HG03103 (cell line): ENCODE results near the gene TPSG1.

ENCODE experiments used
- ATAC-seq: cut with Tn5 transposase; IDR thresholded peaks from one replicate; pipeline ENCODE4 v1.9.1; 2021; ENCODE audit warnings: low read depth; ENCODE audit not compliant: unreplicated experiment

The TPSG1 gene

DNA sequence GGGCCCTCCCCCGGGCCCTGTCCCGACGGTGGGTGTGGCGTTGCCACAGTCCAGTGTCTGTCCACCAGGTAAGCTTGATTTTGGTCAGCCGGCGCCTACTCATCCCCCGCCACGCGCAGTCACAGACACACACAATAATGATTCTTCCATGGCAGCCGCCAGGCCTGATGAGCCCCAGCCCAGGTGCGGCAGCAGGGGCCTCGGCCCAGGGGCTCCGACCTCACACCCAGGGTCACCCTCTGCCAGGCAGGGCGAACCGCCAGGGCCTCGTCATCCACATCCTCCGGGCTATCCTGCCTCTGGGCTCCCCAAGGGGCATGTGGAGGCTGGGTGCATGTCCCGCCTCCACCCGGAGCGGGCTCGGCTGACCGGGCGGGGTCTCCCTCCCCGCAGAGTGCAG lies 7.5 kb downstream of the TPSG1 start:
- ATAC-seq: no peak

DNA sequence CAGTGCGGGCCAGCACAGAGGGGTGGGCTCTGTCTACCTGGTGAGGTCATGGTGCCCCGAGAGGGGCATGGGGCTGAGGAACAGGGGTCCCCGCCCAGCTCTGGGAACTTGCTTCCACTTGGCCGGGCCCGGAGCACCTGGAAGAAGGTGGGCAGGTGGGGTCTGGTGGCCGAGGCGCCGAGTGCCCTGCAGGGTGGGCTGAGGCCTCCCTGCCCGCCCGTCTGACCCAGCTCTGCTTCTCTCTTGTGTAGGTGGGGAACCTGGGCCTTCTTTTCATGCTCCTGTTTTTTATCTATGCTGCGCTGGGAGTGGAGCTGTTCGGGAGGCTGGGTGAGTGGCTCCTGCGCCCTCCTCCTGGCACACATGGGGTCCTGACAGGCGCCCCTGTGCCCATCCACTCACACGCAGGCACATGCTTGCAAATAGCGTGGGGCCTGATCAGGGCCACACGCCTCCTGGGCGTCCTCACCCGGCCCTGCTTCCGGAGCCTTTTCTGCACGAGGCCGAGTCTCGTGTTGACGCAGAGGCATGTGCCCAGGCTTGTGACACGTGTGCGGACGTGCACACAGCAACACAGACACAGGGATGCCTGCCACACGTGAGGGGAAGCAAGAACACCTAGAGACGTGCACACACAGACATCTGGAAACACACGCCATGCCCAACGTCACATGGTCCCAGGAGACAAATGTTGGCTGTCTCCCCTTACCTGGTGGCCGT lies 8.2 kb downstream of the TPSG1 start:
- no peak for ATAC-seq

DNA sequence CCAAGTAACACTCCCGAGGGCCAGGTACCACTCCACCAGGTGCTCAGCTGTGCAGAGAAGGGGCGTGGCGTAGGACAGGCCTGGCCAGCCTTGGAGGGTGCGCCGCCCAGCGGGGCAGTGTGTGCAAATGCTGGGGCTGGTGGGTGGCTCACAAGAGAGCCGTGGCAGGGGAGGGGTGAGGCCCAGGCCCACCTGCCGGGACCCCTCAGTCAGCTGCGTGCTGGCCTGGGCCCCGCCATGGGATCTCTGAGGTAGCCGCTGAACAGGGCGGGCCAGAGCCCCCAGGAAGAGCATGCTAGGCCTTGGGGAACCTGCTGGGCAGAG lies 8.8 kb downstream of the TPSG1 start:
- ATAC-seq: no peak

DNA sequence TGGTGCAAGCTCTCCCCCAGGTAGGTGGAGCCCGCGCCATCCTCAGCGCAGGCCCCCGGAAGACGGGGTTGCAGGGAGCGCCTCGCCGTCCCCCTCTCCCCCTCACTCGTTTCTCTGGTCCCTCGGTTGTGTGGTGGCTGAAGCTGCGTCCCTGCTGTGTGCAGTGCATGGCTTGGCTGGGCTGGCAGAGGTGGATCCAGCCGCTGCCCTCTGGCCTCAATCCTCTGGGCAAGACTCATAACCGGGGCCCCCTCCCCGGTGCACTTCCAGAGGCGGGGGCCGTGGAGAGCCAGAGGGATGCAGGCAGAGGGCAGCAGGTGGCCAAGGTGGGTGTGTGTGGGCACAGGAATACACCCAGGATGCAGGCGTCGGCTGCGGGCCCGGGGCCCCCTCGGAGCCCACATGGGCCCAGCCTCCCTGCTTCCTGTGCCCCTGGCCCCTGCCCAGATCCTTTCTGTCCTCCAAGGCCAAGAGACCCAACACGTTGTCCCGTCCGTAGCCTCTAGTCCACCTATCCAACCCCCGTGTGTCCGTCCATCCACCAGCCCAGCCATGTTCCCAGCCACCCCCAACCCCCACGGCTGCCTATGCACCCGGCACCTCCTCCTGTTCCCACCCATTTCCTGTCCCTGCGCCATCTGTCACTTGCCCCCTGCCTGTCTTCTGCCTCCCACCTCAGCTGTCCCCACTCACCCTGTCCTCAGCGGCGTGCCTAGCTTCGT lies 9.3 kb downstream of the TPSG1 start:
- no peak for ATAC-seq

DNA sequence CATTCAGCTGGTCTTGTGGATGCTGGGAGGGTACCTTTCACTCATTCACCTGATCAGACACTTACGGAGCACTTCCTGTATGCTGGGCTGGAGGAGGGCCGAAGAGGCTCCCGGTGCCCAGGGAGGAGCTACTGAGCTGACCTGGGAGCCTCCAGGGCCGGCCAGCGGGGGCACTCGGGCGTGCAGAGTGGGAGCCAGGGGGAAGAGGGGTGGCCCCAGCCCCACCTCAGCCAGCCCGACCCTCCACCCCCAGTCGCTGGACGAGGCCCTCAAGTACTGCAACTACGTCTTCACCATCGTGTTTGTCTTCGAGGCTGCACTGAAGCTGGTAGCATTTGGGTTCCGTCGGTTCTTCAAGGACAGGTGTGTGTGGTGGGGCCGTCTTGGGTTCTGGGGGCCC lies 10.3 kb downstream of the TPSG1 start:
- no peak for ATAC-seq

DNA sequence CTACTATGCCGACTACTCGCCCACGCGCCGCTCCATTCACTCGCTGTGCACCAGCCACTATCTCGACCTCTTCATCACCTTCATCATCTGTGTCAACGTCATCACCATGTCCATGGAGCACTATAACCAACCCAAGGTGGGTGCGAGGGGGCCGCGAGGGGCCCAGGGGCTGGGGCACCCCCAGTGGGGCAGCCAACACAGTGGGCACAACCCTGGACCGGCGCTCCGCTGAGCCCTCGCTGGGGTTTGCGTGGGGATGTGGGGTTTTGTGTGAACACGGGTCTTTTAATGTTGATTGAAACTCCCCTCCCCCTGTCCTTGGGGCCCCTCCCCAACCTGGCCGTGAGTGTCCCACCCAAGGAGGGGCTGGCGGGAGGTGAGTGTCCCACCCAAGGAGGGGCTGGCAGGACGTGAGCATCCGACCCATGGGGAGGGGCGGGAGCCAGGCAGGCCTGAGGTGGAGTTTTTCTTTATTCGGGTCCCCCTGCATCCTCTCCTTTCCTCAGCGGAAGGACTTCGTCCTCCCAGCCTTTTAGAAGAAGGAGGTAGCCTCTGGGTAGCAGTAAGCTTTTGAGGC lies 11.2 kb downstream of the TPSG1 start:
- no peak for ATAC-seq

DNA sequence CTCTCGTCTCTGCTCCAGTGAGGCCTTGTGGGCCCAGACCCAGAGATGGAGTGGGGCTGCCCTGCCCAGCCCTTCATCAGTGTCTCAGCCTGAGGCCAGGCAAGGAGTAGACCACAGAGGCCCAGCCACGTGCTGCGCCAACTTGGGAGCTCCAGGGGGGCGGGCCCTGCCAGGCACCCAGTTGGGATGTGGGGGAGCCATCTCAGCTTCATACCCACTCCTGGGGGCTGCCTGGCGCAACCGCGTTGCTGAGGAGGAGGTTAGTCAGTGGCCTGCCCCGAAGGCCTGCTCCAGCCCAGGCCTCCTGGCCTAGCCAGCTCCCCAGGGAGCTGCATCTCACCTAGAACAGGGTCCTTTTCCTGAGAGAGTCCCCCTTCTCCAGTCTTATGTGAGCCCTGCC lies 11.8 kb downstream of the TPSG1 start:
- ATAC-seq: no peak

DNA sequence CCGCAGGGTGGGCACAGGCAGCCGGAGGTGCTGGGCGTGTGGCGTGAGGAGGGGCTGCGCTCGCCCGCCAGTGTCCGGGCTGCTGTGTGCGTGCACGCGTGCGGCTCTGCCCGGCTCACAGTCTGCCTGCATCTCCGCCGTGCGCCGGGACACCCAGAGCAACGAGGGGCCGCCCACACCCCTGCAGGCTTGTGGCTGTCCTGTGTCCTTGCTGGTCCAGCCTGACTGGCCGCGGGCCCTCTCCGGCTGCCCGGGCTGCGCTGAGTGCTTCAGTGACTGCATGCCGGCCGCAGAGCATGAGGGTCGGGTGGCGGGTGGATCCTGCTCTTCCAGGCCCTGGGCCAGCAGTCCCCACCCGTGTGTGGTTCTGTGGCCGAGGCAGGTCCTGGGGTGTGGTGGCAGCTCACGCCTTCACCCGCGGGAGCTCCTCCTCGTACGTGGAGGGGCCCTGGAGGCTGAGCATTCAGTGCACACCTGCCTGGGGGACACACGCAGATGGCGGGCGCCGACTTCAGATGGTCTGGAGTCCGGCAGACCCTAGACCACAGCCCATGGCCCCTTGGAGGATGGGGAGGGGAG lies 12.4 kb downstream of the TPSG1 start:
- no peak for ATAC-seq

DNA sequence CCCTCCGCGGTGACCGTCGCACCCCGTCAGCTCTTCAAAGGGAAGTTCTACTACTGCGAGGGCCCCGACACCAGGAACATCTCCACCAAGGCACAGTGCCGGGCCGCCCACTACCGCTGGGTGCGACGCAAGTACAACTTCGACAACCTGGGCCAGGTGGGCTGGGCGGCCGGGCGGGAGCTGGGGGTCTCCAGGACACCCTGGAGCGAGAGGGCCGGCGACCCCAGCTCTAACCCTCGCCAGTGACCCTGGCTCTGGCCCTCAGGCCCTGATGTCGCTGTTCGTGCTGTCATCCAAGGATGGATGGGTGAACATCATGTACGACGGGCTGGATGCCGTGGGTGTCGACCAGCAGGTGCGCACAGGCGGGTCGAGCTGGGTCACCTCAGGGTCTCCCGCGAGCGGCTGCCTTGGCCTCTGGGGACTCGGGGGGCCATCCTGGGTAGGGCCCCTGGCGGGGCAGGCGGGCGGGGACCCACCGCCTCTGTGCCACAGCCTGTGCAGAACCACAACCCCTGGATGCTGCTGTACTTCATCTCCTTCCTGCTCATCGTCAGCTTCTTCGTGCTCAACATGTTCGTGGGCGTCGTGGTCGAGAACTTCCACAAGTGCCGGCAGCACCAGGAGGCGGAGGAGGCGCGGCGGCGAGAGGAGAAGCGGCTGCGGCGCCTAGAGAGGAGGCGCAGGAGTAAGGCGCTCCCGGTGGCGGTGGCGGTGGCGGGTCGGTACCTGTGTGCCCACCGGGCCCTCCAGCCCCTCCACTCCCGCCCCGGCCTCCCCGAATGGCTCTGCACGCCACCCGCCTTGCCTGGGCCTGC lies 13.4 kb downstream of the TPSG1 start:
- no peak for ATAC-seq

DNA sequence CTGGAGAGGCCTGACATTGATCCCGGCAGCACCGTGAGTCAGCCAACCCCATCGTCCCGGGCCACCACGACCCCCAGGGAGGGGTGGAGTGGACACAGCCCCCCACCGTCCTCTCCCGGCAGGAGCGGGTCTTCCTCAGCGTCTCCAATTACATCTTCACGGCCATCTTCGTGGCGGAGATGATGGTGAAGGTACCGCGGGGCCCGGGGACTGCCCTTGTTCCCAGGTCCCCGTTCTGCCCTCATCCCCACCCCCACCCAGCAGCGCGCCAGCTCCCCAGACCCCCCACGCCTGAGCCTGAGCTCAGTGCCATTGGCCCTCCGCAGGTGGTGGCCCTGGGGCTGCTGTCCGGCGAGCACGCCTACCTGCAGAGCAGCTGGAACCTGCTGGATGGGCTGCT lies 14.6 kb downstream of the TPSG1 start:
- ATAC-seq: no peak

DNA sequence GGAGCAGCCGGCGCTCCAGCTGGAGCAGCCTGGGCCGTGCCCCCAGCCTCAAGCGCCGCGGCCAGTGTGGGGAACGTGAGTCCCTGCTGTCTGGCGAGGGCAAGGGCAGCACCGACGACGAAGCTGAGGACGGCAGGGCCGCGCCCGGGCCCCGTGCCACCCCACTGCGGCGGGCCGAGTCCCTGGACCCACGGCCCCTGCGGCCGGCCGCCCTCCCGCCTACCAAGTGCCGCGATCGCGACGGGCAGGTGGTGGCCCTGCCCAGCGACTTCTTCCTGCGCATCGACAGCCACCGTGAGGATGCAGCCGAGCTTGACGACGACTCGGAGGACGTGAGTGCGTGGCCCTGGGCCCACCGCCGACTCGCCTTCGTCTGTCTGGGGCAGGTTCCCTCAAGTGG lies 16.0 kb downstream of the TPSG1 start:
- no peak for ATAC-seq

DNA sequence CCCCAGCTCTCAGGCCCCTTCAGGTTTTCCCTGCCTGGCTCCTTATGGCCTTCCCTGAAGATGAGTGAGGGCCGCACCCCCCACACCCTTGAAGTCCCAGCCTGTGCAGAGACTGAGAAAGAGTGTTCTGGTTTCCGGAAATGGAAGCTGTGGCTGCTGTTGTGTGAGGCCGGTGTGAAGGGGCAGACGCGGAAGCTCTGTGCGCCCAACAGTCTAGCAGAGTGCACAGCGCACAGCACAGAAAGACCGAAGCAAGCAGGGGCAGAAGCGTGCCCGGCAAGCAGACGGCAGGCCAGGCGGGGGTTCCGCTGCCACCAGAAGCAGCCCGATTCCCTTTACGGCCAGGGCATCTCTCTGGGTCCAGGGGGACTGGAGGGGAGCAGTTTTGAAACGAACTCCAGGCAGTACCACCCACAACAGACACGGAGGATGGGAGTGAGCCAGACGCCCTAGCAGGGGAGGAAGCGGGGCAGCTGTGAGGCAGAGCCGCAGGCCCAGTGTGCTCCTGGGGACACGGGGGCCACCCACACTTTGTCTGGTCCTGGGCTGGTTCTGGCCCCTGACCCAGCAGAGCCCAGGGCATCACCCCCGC lies 16.7 kb downstream of the TPSG1 start:
- ATAC-seq: no peak

DNA sequence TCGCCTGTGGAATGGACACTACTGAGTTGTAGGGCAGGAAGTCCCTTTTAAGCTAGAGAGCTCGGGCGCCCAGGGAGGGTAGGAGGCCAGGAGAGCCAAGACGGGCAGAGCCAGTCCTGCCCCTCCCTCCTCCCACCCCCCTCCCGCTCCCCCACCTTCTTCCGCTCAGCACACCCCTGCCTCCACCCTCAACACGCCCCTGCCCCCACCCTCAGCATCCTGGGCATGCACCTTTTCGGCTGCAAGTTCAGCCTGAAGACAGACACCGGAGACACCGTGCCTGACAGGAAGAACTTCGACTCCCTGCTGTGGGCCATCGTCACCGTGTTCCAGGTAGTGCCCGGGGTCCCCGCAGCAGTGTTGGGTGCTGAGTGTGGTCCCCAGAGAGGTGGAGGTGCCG lies 18.3 kb downstream of the TPSG1 start:
- no peak for ATAC-seq

DNA sequence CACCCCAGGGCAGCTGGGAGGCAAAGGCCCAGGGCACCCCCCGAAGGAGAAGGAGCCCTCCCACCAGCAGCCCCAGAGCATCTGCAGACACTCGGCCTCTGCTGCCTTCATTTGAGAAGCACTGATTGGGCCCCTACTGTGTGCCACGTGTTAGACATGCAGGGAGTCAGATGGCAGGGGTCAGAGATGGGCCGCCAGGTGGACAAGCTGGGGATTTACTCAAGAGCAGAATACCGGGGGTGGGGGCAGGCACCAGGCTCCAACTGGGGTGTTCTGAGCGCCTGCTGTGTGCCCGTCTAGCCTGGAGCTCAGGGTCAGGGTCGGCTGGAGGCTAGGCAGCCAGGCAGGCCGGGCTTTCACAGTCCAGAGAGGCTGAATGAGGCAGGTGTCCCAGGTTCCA lies 18.7 kb downstream of the TPSG1 start:
- no peak for ATAC-seq

DNA sequence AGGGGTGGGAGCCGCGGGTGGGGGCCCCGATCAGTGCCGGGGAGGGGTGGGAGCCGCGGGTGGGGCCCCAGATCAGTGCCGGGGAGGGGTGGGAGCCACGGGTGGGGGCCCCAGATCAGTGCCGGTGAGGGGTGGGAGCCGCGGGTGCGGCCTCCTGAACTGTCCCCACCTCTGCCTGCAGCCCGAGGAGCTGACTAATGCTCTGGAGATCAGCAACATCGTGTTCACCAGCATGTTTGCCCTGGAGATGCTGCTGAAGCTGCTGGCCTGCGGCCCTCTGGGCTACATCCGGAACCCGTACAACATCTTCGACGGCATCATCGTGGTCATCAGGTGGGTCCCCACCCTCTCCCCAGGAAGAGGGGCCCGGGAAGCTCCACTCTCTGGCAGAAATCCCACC lies 20.1 kb downstream of the TPSG1 start:
- ATAC-seq: no peak

DNA sequence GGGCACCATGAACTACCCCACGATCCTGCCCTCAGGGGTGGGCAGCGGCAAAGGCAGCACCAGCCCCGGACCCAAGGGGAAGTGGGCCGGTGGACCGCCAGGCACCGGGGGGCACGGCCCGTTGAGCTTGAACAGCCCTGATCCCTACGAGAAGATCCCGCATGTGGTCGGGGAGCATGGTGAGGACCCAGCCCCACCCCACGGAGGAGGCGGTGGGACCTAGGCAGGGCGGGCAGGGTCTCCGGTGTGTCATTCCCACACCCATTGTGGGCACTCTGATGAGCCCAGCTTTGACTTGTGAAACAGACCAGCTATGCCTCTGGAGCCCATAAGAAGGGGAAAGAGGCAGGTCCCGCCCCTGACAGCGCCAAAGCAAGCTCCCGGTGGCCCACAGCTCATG lies 22.8 kb downstream of the TPSG1 start:
- ATAC-seq: no peak

DNA sequence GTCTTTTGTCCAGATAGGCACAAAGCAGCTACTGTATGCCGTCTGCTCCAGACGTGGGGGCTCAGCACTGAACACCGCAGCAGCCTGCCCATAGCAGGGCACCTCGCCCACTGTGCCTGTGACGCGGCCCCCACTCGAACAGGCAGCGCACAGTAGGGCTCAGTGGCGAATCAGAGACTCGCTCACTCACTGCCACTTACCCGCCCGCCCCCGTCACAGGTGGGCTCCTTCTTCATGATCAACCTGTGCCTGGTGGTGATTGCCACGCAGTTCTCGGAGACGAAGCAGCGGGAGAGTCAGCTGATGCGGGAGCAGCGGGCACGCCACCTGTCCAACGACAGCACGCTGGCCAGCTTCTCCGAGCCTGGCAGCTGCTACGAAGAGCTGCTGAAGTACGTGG lies 23.6 kb downstream of the TPSG1 start:
- no peak for ATAC-seq

DNA sequence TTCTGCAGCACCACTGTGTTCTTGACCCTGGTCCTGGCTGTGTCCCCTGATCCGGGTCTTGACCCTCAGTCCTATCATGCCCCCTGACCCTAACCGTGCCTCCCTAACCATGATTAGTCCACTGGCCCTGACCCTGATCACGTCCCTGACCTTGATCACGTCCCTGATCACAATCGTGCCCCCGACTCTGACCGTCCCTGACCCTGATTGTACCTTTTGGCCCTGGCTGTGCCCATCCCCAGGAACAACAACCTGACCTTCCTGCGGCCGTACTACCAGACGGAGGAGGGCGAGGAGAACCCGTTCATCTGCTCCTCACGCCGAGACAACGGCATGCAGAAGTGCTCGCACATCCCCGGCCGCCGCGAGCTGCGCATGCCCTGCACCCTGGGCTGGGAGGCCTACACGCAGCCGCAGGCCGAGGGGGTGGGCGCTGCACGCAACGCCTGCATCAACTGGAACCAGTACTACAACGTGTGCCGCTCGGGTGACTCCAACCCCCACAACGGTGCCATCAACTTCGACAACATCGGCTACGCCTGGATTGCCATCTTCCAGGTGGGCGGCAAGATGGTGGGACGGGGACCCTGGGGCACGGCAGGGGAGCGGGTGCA lies 24.9 kb downstream of the TPSG1 start:
- no peak for ATAC-seq

DNA sequence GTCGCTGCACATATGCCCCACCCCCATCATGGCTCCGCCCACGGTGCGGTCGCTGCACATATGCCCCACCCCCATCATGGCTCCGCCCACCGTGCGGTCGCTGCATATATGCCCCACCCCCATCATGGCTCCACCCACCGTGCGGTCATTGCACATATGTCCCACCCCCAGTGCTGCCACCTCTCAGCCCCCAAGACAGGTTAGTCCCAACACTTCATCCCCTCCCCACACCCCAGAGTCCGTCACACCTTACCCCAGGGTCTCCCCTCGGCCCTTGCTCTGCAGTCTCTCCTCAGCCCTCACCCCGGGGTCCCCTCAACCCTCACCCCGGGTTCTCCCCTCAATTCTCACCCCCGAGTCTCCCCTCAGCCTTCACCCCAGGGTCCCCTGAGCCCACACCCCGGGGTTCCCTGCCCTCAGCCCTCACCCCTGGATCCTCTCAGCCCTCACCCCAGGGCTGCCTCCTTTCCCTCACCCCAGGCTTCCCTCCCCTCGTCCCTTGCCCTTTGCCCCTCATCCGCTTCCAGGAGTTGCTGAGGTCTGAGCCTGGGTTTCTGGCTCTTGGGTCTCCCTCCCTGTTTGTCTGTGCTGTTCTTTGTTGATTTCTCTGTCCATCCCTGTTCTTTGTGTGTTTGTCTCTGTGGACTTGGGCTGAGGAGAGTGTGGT lies 25.6 kb downstream of the TPSG1 start:
- no peak for ATAC-seq
